Renal cortical epithelial cell (primary cell): ENCODE results near the gene C2orf92. TPM values are rescaled to one million over a fixed set of nuclear protein-coding genes. Genes with fewer than 3 reads are reported as not detected.
A peak's percentile ranks its signal among the peaks of the same experiment; 100 is the strongest.

Experiments used
- DNase-seq: peaks from one replicate; pipeline ENCODE4 v3.0.0-alpha.2; 2011; ENCODE audit warnings: low read depth
- total RNA-seq: library from RNA; depleted of rRNA; stranded (reverse); fragments of >200 nt; gene quantifications from 2 replicates; pipeline ENCODE4 v1.2.3, GENCODE V29; 2014

C2orf92 gene
- total RNA-seq, 1 donor from 2014 or later: 3.9 TPM

DNA sequence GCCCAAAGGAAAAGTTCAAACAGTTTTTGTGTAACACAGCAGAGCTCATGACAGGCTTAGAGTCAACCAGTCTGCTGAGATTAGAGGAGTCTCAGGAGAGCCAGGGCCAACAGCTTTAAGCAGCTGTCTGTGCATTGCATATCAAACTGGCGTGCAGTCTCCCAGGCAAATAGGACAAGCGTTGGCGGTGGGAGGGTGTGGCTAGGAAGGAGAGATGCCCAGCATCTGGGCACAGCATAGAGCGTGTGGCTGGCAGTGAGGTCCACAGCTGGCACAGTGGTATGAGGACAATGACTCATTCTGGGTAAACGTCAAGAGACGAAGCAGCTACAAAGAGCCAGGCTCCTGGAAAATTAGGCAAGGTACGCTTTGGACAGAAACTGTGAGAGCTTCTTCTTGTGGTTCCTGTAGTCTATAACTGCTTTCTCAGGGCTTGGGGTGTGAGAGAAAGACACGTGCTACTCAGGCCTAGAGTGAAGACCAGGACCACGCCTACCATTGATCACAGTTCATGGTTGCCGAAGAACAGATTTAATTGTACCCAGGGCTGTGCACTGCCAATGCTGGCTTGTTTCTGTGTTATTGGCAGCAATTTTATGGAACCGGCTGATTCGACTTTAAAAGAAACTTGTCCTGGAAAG lies 58.7 kb downstream of the C2orf92 start:
- no peak for DNase-seq

DNA sequence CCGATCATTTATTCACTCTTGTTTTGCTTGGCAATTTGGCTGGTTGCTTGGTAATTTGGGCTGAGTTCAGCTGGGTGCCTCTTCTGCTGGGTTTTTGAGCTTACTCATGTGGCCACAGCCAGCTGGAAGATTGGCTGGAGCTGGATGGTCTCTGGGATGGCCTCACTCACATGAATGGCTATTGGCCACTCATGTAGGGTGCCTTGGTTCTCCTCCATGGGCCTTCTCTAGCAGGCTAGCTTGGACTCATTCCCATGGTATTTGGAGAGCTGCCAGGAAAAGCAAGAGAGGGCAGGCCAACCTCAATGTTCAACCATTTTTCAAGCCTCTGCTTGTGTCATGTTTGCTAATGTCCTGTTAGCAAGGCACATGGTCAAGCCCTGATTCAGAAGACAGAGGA lies 60.7 kb downstream of the C2orf92 start:
- peak; percentile 36 for DNase-seq

- no peak for DNase-seq
Observed at GRCh38 chr2:97731274-97732020, 61.9 kb downstream of the C2orf92 start.

- no peak for DNase-seq
Observed at GRCh38 chr2:97732436-97733340, 63.2 kb downstream of the C2orf92 start.

DNA sequence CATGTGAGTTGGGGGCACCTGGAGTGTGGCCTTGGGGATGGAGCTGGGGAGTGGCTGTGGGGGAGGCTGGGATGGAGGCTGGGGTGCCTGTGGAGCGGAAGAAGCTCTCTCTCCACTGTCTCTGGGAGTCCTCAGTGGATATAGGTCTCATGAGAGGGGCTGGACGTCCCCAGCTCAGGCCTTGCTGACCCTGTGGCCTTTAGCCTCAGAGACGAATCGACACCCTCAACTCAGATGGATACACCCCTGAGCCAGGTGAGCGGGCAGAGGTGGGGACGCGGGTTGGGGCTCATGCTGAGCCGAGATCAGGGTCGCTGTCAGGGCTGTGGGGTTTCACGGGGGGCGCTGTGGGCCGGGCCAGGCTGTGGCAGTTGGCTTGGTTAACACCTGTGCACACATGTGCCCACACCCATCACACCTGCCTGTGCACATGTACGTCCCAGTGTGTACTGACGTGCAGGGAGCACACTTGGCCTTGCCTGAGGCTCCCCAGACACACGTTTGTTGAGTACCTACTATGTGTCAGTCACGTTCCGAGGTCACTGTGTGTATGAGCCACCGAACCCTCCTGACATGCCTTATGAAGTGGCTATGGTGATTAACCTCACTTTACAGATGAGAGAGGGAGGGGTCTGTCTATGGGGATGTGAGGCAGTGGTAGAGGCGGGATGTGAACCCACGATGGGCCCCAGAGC lies 64.0 kb downstream of the C2orf92 start:
- no peak for DNase-seq

DNA sequence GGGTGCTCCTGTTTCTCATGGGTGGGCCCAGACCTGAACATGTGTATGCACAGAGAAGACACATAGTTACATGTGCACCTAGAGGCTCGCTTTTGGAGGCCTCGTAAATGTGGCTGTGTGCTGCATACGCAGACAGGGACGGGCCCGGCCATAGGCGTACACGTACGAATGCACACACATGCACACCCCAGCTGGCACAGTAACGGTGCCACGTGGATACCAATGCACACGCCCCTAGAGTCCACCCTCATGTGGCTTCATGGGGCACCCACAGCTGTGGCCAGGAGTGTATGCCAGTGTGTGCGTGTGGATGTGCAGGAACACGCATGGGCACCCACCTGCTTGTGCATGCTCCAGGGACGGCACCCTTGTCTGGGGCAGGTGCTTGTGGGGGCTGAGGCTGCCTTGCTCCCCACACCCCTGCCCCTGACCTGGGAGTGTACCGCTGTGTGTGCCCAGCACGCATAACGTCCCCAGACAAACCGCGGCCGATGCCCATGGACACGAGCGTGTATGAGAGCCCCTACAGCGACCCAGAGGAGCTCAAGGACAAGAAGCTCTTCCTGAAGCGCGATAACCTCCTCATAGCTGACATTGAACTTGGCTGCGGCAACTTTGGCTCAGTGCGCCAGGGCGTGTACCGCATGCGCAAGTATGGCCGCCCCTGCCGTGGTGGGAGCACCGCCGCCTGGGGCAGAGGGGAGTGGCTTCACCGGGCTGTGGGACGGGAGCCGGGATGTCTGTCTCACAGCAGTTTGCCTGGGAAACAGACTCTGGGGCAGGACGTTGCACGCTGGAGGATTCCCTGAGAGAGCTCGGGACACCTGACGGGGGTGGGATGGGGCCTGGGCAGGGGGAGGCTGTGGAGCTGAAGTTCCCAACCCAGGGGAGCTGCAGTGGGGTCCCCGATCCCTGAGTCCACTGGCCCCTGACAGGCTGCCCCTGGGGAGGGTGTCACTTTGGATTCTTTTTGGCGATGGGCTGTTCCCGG lies 64.8 kb downstream of the C2orf92 start:
- DNase-seq: no peak

- DNase-seq: no peak
Observed at GRCh38 chr2:97735161-97735561, 65.6 kb downstream of the C2orf92 start.

GRCh38 chr2:97736185-97736584 lies 66.7 kb downstream of the C2orf92 start:
- DNase-seq: no peak

- no peak for DNase-seq
Observed at GRCh38 chr2:97736608-97737330, 67.3 kb downstream of the C2orf92 start.

GRCh38 chr2:97737421-97738178 lies 68.1 kb downstream of the C2orf92 start:
- no peak for DNase-seq

DNA sequence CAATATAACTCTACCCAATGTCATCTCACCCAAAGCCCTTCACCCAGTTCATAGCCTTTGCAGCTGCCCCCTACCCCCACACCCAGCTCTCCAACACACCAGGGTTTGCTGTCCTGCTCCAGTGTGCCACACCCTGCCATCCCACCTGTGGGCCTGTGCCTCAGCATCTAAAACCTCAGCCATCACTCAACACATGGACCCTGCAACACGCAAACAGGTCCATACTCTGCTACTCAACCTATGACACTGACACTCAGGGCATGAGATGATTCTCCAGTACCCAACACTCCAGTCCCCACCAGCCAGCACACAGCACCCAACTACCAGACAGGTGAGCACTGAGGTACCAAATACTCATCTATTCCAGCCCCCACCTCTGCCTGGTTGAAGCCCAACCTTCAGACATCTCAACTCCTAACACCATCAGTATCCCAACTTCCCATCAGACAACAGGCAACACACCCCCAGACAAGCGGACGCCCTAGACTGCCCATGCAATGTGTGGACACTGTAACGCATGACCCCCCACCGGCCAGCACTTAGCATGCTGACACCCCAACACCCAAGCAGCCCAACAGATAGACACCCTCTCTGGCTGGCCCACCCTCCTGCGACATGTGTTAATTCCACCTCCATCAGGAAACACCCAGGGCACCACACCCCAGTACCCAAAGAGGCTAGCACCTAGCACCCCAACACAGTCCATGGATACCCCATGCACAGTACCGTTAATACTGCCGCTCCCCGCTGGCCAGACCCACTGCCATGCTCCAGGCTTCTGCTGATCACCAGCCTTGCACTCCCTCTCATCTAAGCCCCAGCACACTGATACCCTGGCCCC lies 68.9 kb downstream of the C2orf92 start:
- no peak for DNase-seq

DNA sequence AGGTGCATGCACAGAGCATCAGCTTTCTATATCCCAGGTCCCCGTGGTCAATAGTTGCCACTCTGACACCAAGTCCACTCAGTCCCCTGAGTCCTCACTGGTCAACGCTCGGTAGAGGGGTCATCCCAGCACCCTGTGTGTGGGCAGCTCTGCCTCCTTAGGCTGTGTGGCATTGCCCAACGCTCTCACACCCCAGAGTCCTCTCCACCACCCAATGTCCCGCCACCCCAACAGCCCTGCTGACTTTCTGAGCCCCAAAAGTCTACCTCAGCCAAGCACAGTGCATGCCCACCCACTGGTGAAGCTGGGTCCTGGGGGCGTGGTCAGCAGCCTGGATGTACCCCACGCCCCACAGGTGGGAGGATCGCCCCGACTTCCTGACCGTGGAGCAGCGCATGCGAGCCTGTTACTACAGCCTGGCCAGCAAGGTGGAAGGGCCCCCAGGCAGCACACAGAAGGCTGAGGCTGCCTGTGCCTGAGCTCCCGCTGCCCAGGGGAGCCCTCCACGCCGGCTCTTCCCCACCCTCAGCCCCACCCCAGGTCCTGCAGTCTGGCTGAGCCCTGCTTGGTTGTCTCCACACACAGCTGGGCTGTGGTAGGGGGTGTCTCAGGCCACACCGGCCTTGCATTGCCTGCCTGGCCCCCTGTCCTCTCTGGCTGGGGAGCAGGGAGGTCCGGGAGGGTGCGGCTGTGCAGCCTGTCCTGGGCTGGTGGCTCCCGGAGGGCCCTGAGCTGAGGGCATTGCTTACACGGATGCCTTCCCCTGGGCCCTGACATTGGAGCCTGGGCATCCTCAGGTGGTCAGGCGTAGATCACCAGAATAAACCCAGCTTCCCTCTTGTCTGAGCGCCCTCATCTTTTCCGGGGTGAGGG lies 69.7 kb downstream of the C2orf92 start:
- DNase-seq: no peak

GRCh38 chr2:97739893-97740245 lies 70.4 kb downstream of the C2orf92 start:
- no peak for DNase-seq

GRCh38 chr2:97740590-97741182 lies 71.2 kb downstream of the C2orf92 start:
- peak; percentile 13 for DNase-seq

DNA sequence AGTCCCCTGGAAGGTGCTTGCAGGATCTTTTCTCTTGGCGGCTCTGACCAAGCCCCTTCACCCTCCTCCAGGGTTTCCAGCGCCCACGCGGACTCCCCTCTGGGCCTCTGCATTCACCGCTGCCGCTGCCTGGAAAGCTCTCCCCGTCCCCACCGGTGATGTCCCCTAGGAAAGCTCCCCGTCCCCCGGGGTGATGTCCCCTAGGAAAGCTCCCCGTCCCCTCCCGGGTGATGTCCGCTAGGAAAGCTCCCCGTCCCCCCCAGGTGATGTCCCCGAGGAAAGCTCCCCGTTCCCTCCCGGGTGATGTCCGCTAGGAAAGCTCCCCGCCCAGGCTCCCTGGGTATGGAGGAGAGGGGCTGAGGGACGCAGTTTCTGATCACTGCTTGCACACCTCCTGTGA lies 71.7 kb downstream of the C2orf92 start:
- no peak for DNase-seq

- no peak for DNase-seq
Observed at GRCh38 chr2:97741686-97742085, 72.2 kb downstream of the C2orf92 start.

GRCh38 chr2:97742381-97742847 lies 72.9 kb downstream of the C2orf92 start:
- DNase-seq: no peak
